HL-60 (cell line): ENCODE measurements around the gene SIGLEC9.

Experiments used
- DNase-seq, 2 experiments: peaks; one replicate each; pipeline ENCODE4 v3.0.0-alpha.2; 2010 to 2020; ENCODE audit warnings: low read depth in 1 of 2, low spot score in 1 of 2
- H3K27ac ChIP-seq: fragments of 250-450 bp; sonication (Bioruptor Pico); replicated peaks from 2 replicates; pipeline ENCODE4 v1.5.1; 2020; ENCODE audit warnings: mild to moderate bottlenecking, moderate library complexity
- H3K27me3 ChIP-seq: fragments of 250-450 bp; sonication (Bioruptor Pico); 2 replicates; pipeline ENCODE4 v1.5.1; 2021; ENCODE audit warnings: mild to moderate bottlenecking, moderate library complexity; ENCODE audit not compliant: insufficient read depth, poor library complexity, severe bottlenecking
- H3K4me3 ChIP-seq: replicated peaks from 2 replicates; pipeline ENCODE4 v1.5.1; 2011; ENCODE audit warnings: mild to moderate bottlenecking, control low read depth, low read length; ENCODE audit not compliant: insufficient read depth
- CTCF ChIP-seq: IDR thresholded peaks from one replicate; pipeline ENCODE4 v1.5.1; 2011; ENCODE audit warnings: low read length, control low read depth, inconsistent platforms; ENCODE audit not compliant: insufficient read depth
- GABPA ChIP-seq: IDR thresholded peaks from 2 replicates; pipeline ENCODE4 v1.6.1; 2012; ENCODE audit warnings: low read depth
- POLR2AphosphoS5 ChIP-seq: IDR thresholded peaks from 2 replicates; pipeline ENCODE4 v1.6.1; 2012; ENCODE audit warnings: low read depth
- REST ChIP-seq: IDR thresholded peaks from 2 replicates; pipeline ENCODE4 v1.6.1; 2012; ENCODE audit warnings: low read depth; ENCODE audit not compliant: insufficient replicate concordance
- SPI1 ChIP-seq: IDR thresholded peaks from 2 replicates; pipeline ENCODE4 v1.6.1; 2012; ENCODE audit warnings: low read depth, mild to moderate bottlenecking, borderline replicate concordance

Gene SIGLEC9

GRCh38 chr19:51108805-51109146 lies 15.9 kb upstream of the SIGLEC9 start:
- TF ChIP-seq GABPA (no peak), POLR2AphosphoS5 (no peak), SPI1 (no peak), REST (no peak), CTCF (no peak)
- Histone ChIP-seq H3K27ac (peak overlapping the region; percentile 69), H3K4me3 (peak overlapping the region; percentile 88), H3K27me3 (no peaks in the 10 kb centered on the region)
- DNase-seq: peak in 1 of 2 experiments; percentile 37

GRCh38 chr19:51110666-51110971 lies 14.1 kb upstream of the SIGLEC9 start:
- TF ChIP-seq SPI1: no peak
- TF ChIP-seq REST: no peak
- no peak for TF ChIP-seq CTCF
- no peak for TF ChIP-seq GABPA
- no peak for TF ChIP-seq POLR2AphosphoS5
- no peak overlapping the region for H3K4me3 ChIP-seq
- no peaks in the 10 kb centered on the region for H3K27me3 ChIP-seq
- H3K27ac ChIP-seq: no peak overlapping the region
- no peak for DNase-seq

GRCh38 chr19:51111606-51112005 lies 13.1 kb upstream of the SIGLEC9 start:
- TF ChIP-seq REST: no peak
- TF ChIP-seq SPI1: no peak
- no peak for TF ChIP-seq POLR2AphosphoS5
- no peak for TF ChIP-seq GABPA
- TF ChIP-seq CTCF: no peak
- H3K4me3 ChIP-seq: no peak overlapping the region
- DNase-seq: peak in 1 of 2 experiments; percentile 10
- H3K27ac ChIP-seq: no peak overlapping the region
- no peaks in the 10 kb centered on the region for H3K27me3 ChIP-seq
